ENCODE data around the gene DIS3L. TPM values are rescaled to one million over a fixed set of nuclear protein-coding genes. Genes with fewer than 3 reads are reported as not detected.

Gene DIS3L
- total and polyA plus RNA-seq, 2 donors (not counting 3 experiments of a cell fraction or from before 2014, with no cell fraction given): 7.8 to 27.9 TPM

DNA sequence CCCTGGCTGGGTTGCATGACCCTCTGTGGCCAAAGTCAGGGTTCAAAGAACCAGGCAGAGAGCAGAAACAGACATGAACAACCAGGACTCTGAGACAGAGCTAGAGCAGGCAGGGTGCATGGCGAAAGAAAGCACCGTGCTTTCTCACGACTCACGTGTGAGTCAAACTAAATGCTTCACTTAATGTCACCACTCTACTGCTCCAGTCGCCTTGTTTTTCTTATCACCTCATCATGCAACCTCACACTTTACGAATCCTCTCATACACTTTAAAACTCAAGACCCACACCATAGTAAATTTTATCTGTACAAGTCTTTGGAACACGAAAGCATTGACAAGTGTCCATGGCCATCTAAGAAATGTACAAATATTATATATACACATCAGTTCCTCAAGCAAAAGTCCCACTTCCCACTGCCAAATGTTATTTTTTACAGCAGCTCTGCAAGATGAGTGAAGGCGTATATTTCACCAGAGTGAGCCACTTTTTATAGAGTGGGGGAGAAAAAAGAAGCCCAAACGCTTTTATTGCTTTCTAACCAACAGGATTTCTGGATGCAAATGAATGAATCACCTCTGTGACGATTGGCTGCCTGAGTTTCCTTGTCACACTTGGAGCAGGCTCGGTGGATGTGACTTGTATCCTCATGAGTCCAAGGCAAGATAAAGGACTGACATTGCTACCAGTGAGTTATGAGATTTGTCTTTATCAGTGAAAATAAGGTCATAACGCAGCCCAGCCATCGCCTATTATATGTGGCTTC lies 23.9 kb upstream of the DIS3L start:
- Histone ChIP-seq H3K4me1 (ENCODE audit: control insufficient read depth, extremely low read depth, insufficient read depth, low read length) (no peaks in the 10 kb centered on the region), H4K20me1 (replicated peaks; ENCODE audit: control insufficient read depth, extremely low read depth, insufficient read depth, low read length) (no peaks in the 10 kb centered on the region), H2AFZ (ENCODE audit: low read depth, low read length) (no peak overlapping the region), H3K9me1 (replicated peaks; ENCODE audit: control insufficient read depth, extremely low read depth, insufficient read depth, low read length) (no peaks in the 10 kb centered on the region), H3K27me3 (ENCODE audit: control insufficient read depth in 2 of 2, insufficient read depth in 2 of 2, low read length in 2 of 2) (peaks cover 3 to 14% of the 10 kb centered on the region in 2 experiments), H3K27ac (ENCODE audit: insufficient read depth, low read depth, low read length) (no peak overlapping the region), H3K79me2 (ENCODE audit: control insufficient read depth, insufficient read depth, low read length) (no peaks in the 10 kb centered on the region), H3K9me3 (replicated peaks; ENCODE audit: control insufficient read depth, insufficient read depth, low read length) (no peaks in the 10 kb centered on the region), H3K4me2 (ENCODE audit: insufficient read depth, low read length) (no peak overlapping the region), H3K36me3 (ENCODE audit: control insufficient read depth in 2 of 2, extremely low read depth in 1 of 2, insufficient read depth in 2 of 2, low read length in 2 of 2) (no peaks in the 10 kb centered on the region), H3K9ac (replicated peaks; ENCODE audit: extremely low read depth, insufficient read depth, low read length) (no peak overlapping the region), H3K4me3 (replicated peaks in 1 of 3; ENCODE audit: insufficient read depth in 1 of 3, low read depth in 1 of 3, low read length in 3 of 3) (no peak overlapping the region)
- ChIA-PET CTCF (interaction anchor here (0.7 to 1.1 kb wide), 2 partner anchors 17 to 102 kb away, joined by 3 to 4 read pairs; no protein-coding TSS in a partner anchor), POLR2A (no interaction called here)
- peak; percentile 85 for FAIRE-seq
- TF ChIP-seq FOS (IDR thresholded peaks at IDR 0.05; ENCODE audit: borderline replicate concordance, insufficient read depth, low read length): peak; percentile 34
- TF ChIP-seq GATA2 (IDR thresholded peaks at IDR 0.05; ENCODE audit: insufficient read depth, insufficient read length, low read depth, low read length): no peak
- TF ChIP-seq POLR2A (IDR thresholded peaks at IDR 0.05; ENCODE audit: low read depth, low read length): no peak
- DNase-seq (ENCODE audit: low read depth, low spot score): peak; percentile 55
- no TSS peak for BruUV-seq (replicated peaks)
- intact Hi-C loops (cut with micrococcal nuclease) (no loop called here), dilution Hi-C loops (cut with MboI; ENCODE audit: extremely low pct_ligation_motif_present, low sequenced_read_pairs) (no loop called here)

GRCh38 chr15:66270932-66271331 lies 22.4 kb upstream of the DIS3L start:
- Histone ChIP-seq H3K9ac (replicated peaks; ENCODE audit: extremely low read depth, insufficient read depth, low read length) (no peak overlapping the region), H3K79me2 (ENCODE audit: control insufficient read depth, insufficient read depth, low read length) (no peaks in the 10 kb centered on the region), H3K27me3 (ENCODE audit: control insufficient read depth in 2 of 2, insufficient read depth in 2 of 2, low read length in 2 of 2) (peaks cover 4 to 16% of the 10 kb centered on the region in 2 experiments), H4K20me1 (replicated peaks; ENCODE audit: control insufficient read depth, extremely low read depth, insufficient read depth, low read length) (no peaks in the 10 kb centered on the region), H3K36me3 (ENCODE audit: control insufficient read depth in 2 of 2, extremely low read depth in 1 of 2, insufficient read depth in 2 of 2, low read length in 2 of 2) (no peaks in the 10 kb centered on the region), H2AFZ (ENCODE audit: low read depth, low read length) (no peak overlapping the region), H3K4me2 (ENCODE audit: insufficient read depth, low read length) (no peak overlapping the region), H3K27ac (ENCODE audit: insufficient read depth, low read depth, low read length) (no peak overlapping the region), H3K9me3 (replicated peaks; ENCODE audit: control insufficient read depth, insufficient read depth, low read length) (no peaks in the 10 kb centered on the region), H3K4me3 (replicated peaks in 1 of 3; ENCODE audit: insufficient read depth in 1 of 3, low read depth in 1 of 3, low read length in 3 of 3) (no peak overlapping the region), H3K4me1 (ENCODE audit: control insufficient read depth, extremely low read depth, insufficient read depth, low read length) (no peaks in the 10 kb centered on the region), H3K9me1 (replicated peaks; ENCODE audit: control insufficient read depth, extremely low read depth, insufficient read depth, low read length) (no peaks in the 10 kb centered on the region)
- dilution Hi-C loops (cut with MboI; ENCODE audit: extremely low pct_ligation_motif_present, low sequenced_read_pairs) (no loop called here), intact Hi-C loops (cut with micrococcal nuclease) (no loop called here)
- POLR2A ChIA-PET: no interaction called here
- TF ChIP-seq JUN (IDR thresholded peaks at IDR 0.05; ENCODE audit: borderline replicate concordance, insufficient read depth, insufficient read length, low read depth) (no peak), EZH2 (IDR thresholded peaks at IDR 0.05; ENCODE audit: borderline replicate concordance, low read depth, low read length, severe bottlenecking) (no peak), GATA2 (IDR thresholded peaks at IDR 0.05; ENCODE audit: insufficient read depth, insufficient read length, low read depth, low read length) (no peak), FOS (IDR thresholded peaks at IDR 0.05; ENCODE audit: borderline replicate concordance, insufficient read depth, low read length) (no peak), MYC (IDR thresholded peaks at IDR 0.05; ENCODE audit: low read depth, low read length) (no peak), POLR2A (IDR thresholded peaks at IDR 0.05; ENCODE audit: low read depth, low read length) (no peak)
- TF ChIP-seq, protein P1, sequence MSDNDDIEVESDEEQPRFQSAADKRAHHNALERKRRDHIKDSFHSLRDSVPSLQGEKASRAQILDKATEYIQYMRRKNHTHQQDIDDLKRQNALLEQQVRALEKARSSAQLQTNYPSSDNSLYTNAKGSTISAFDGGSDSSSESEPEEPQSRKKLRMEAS (IDR thresholded peaks at IDR 0.05; ENCODE audit: insufficient read depth, insufficient read length): no peak
- TF ChIP-seq, protein P2, sequence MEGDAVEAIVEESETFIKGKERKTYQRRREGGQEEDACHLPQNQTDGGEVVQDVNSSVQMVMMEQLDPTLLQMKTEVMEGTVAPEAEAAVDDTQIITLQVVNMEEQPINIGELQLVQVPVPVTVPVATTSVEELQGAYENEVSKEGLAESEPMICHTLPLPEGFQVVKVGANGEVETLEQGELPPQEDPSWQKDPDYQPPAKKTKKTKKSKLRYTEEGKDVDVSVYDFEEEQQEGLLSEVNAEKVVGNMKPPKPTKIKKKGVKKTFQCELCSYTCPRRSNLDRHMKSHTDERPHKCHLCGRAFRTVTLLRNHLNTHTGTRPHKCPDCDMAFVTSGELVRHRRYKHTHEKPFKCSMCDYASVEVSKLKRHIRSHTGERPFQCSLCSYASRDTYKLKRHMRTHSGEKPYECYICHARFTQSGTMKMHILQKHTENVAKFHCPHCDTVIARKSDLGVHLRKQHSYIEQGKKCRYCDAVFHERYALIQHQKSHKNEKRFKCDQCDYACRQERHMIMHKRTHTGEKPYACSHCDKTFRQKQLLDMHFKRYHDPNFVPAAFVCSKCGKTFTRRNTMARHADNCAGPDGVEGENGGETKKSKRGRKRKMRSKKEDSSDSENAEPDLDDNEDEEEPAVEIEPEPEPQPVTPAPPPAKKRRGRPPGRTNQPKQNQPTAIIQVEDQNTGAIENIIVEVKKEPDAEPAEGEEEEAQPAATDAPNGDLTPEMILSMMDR (IDR thresholded peaks at IDR 0.05; ENCODE audit: extremely low read depth in 1 of 2, insufficient read depth in 1 of 2, low read depth in 1 of 2, low read length in 2 of 2): no peak
- no TSS peak for BruUV-seq (replicated peaks)
- FAIRE-seq (no peak), DNase-seq (ENCODE audit: low read depth, low spot score) (no peak)
- CTCF ChIA-PET: interaction anchor here (1.1 kb wide), 1 partner anchor 18 kb away, joined by 4 read pairs; no protein-coding TSS in a partner anchor
